Measurements from ENCODE around the gene ADD3. TPM values are rescaled to one million over a fixed set of nuclear protein-coding genes. Genes with fewer than 3 reads are reported as not detected.
A peak's percentile ranks its signal among the peaks of the same experiment; 100 is the strongest.

The ADD3 gene
- total RNA-seq, 1 experiment from 2014 or later, result 86.7 TPM

DNA sequence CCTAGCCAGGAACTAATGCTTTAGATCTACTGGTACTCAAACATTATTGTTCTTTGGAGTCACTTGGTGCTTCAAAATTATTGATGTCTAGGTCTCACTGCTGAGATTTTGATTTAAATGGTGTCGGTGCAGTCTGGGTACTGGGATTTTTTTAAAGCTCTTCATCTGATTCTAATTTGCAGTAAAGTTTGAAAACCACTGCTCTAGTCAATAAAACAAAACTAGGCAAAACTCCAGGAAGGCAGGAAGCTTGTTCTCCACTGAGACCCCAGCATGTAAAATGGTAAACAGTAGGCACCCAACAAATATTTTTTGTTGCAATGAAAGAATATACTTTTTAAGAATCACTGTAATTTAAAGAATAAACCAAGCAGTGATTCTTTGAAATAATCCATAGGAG lies 49.7 kb downstream of the ADD3 start:
- CTCF ChIA-PET, result interaction anchor here (1.3 to 2.3 kb wide), 4 partner anchors 10 to 173 kb away, joined by 3 to 13 read pairs (median 7); no protein-coding TSS in a partner anchor
- Mint-ChIP-seq H3K9me3 (no peaks in the 10 kb centered on the region), H3K27me3 (ENCODE audit: low read depth) (no peaks in the 10 kb centered on the region), H3K36me3 (no peaks in the 10 kb centered on the region), H3K27ac (peak overlapping the region; percentile 19; the same call in 1 of the 2 replicates), H3K4me3 (no peak overlapping the region), H3K4me1 (peaks cover 20% of the 10 kb centered on the region)
- no peak for DNase-seq (ENCODE audit: low spot score)
- POLR2A ChIA-PET, result no interaction called here
- TF ChIP-seq NR3C1 (CRISPR knock-in tag; conservative IDR thresholded peaks at IDR 0.05; ENCODE audit: low read depth), result no peak
- TF ChIP-seq JUN (CRISPR knock-in tag; IDR thresholded peaks at IDR 0.05), result no peak
- TF ChIP-seq PRDM15 (CRISPR knock-in tag; IDR thresholded peaks at IDR 0.05), result no peak
- no peak for TF ChIP-seq EMX1 (CRISPR knock-in tag; IDR thresholded peaks at IDR 0.05)
- no peak for TF ChIP-seq ETV6 (CRISPR knock-in tag; IDR thresholded peaks at IDR 0.05)
- TF ChIP-seq NFYB (CRISPR knock-in tag; conservative IDR thresholded peaks at IDR 0.05; ENCODE audit: low read depth), result no peak
- TF ChIP-seq, protein P1, sequence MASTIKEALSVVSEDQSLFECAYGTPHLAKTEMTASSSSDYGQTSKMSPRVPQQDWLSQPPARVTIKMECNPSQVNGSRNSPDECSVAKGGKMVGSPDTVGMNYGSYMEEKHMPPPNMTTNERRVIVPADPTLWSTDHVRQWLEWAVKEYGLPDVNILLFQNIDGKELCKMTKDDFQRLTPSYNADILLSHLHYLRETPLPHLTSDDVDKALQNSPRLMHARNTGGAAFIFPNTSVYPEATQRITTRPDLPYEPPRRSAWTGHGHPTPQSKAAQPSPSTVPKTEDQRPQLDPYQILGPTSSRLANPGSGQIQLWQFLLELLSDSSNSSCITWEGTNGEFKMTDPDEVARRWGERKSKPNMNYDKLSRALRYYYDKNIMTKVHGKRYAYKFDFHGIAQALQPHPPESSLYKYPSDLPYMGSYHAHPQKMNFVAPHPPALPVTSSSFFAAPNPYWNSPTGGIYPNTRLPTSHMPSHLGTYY (CRISPR knock-in tag; IDR thresholded peaks at IDR 0.05), result no peak
- TF ChIP-seq TEAD1 (CRISPR knock-in tag; IDR thresholded peaks at IDR 0.05), result no peak
- TF ChIP-seq HMGA2 (CRISPR knock-in tag; IDR thresholded peaks at IDR 0.05), result no peak
- no peak for ATAC-seq

- no peaks in the 10 kb centered on the region for H3K36me3 Mint-ChIP-seq
- POLR2A ChIA-PET, result no interaction called here
- CTCF ChIA-PET, result interaction anchor here (2.1 to 2.3 kb wide), 2 partner anchors 23 to 174 kb away, joined by 10 to 13 read pairs; no protein-coding TSS in a partner anchor
- no peaks in the 10 kb centered on the region for H3K27me3 Mint-ChIP-seq (ENCODE audit: low read depth)
- ATAC-seq, result no peak
- H3K27ac Mint-ChIP-seq, result peak overlapping the region; percentile 80
- peaks cover 20% of the 10 kb centered on the region for H3K4me1 Mint-ChIP-seq
- H3K4me3 Mint-ChIP-seq, result no peak overlapping the region
- H3K9me3 Mint-ChIP-seq, result no peaks in the 10 kb centered on the region
- DNase-seq (ENCODE audit: low spot score), result no peak
- no peak for TF ChIP-seq JAZF1 (CRISPR knock-in tag; IDR thresholded peaks at IDR 0.05)
- no peak for TF ChIP-seq TEAD4 (CRISPR knock-in tag; IDR thresholded peaks at IDR 0.05)
- TF ChIP-seq USF1 (CRISPR knock-in tag; IDR thresholded peaks at IDR 0.05), result no peak
- TF ChIP-seq TP53 (CRISPR knock-in tag; IDR thresholded peaks at IDR 0.05), result no peak
- TF ChIP-seq MXD4 (CRISPR knock-in tag; IDR thresholded peaks at IDR 0.05; ENCODE audit: borderline replicate concordance), result no peak
- no peak for TF ChIP-seq ELF4 (CRISPR knock-in tag; IDR thresholded peaks at IDR 0.05; ENCODE audit: low read depth)
- TF ChIP-seq NR3C1 (CRISPR knock-in tag; conservative IDR thresholded peaks at IDR 0.05; ENCODE audit: low read depth), result no peak
- TF ChIP-seq CREB1 (CRISPR knock-in tag; IDR thresholded peaks at IDR 0.05), result no peak
- TF ChIP-seq, protein P1 (CRISPR knock-in tag; IDR thresholded peaks at IDR 0.05), result no peak
- TF ChIP-seq, protein P2, sequence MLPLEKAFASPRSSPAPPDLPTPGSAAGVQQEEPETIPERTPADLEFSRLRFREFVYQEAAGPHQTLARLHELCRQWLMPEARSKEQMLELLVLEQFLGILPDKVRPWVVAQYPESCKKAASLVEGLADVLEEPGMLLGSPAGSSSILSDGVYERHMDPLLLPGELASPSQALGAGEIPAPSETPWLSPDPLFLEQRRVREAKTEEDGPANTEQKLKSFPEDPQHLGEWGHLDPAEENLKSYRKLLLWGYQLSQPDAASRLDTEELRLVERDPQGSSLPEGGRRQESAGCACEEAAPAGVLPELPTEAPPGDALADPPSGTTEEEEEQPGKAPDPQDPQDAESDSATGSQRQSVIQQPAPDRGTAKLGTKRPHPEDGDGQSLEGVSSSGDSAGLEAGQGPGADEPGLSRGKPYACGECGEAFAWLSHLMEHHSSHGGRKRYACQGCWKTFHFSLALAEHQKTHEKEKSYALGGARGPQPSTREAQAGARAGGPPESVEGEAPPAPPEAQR (CRISPR knock-in tag; IDR thresholded peaks at IDR 0.05), result no peak
- TF ChIP-seq, protein P3, sequence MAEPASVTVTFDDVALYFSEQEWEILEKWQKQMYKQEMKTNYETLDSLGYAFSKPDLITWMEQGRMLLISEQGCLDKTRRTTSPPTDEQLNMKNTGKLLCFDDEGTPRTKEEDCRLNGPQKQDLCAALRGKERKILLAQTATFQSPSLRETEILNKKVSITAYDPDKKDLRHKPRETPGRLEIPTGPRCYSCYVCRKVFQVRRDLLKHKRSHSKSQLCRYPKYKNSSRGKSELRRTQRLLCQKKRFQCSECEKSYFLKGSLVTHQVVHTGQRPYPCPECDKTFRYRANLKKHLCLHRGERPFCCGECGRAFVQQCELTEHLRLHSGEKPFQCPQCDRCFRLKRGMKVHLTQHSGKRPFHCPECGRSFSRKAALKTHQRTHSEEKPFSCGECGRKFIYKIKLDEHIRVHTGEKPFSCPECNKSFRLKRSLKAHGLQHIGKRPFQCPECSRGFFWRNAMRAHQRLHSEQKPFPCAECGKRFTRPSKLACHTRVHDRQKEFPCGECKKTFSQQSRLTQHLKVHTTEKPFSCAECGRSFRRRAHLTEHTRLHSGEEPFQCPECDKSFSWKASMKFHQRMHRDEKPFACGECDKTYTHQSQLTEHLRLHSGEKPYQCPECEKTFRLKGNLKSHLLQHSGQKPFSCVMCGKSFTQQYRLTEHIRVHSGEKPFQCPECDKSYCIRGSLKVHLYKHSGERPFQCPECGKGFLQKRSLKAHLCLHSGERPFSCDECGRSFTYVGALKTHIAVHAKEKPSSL (CRISPR knock-in tag; conservative IDR thresholded peaks at IDR 0.05), result no peak
- no peak for TF ChIP-seq FOXP4 (CRISPR knock-in tag; IDR thresholded peaks at IDR 0.05)
- TF ChIP-seq E2F4 (CRISPR knock-in tag; IDR thresholded peaks at IDR 0.05; ENCODE audit: borderline replicate concordance, low read depth), result no peak
- no peak for TF ChIP-seq IRF2 (CRISPR knock-in tag; IDR thresholded peaks at IDR 0.05; ENCODE audit: borderline replicate concordance, low read depth)
- no peak for TF ChIP-seq GABPB1 (CRISPR knock-in tag; IDR thresholded peaks at IDR 0.05)
Observed at GRCh38 chr10:110058212-110058611, 50.4 kb downstream of the ADD3 start.

All from WTC11 (cell line).